ENCODE data around the gene PPAT. TPM values are rescaled to one million over a fixed set of nuclear protein-coding genes. Genes with fewer than 3 reads are reported as not detected.

Gene PPAT
- total and polyA plus RNA-seq, 4 donors, result 3.7 to 11.0 (median 5.7) TPM

DNA sequence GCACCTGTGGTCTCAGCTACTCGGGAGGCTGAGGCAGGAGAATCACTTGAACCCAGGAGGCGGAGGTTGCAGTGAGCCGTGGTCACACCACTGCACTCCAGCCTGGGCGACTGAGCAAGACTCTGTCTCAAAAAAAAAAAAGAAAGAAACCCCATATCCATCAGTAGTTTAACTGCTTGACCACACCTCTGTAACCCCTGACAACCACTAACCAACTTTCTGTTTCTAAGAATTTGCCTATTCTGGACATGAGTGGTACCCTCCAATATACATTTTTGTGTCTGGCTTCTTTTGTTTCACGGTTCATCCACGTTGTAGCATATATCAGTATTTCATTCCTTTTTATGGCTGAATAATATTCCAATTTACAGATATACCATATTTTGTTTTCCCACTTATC is 9.1 kb downstream of the PPAT start:
- no peaks in the 10 kb centered on the region for H3K9me3 ChIP-seq (ENCODE audit: control insufficient read depth in 4 of 4, low read length in 3 of 4)
- no peaks in the 10 kb centered on the region for H3K27me3 ChIP-seq (ENCODE audit: control insufficient read depth in 4 of 4, insufficient read depth in 4 of 4, low read length in 3 of 4)
- WGBS, result 95% methylated on average over 6 of the region's 6 CpGs
- H3K36me3 ChIP-seq (ENCODE audit: control insufficient read depth in 4 of 4, insufficient read depth in 3 of 4, low read depth in 1 of 4, low read length in 3 of 4), result no peaks in the 10 kb centered on the region
- no peaks in the 10 kb centered on the region for H3K4me1 ChIP-seq (ENCODE audit: control insufficient read depth in 4 of 4, insufficient read depth in 4 of 4, low read length in 3 of 4)
- H3K9ac ChIP-seq (ENCODE audit: low read depth in 1 of 2, low read length in 2 of 2), result no peak overlapping the region
- H3K27ac ChIP-seq (ENCODE audit: low read depth in 1 of 2, low read length in 2 of 2), result no peak overlapping the region
- DNase-seq (ENCODE audit: low spot score), result no peak
- no peak overlapping the region for H3K4me3 ChIP-seq (ENCODE audit: low read depth in 1 of 3, low read length in 3 of 3)
- TF ChIP-seq NR2F2 (IDR thresholded peaks at IDR 0.05), result no peak
- TF ChIP-seq YY1 (IDR thresholded peaks at IDR 0.05), result no peak
- TF ChIP-seq RXRA (IDR thresholded peaks at IDR 0.05), result no peak
- TF ChIP-seq, protein P1, sequence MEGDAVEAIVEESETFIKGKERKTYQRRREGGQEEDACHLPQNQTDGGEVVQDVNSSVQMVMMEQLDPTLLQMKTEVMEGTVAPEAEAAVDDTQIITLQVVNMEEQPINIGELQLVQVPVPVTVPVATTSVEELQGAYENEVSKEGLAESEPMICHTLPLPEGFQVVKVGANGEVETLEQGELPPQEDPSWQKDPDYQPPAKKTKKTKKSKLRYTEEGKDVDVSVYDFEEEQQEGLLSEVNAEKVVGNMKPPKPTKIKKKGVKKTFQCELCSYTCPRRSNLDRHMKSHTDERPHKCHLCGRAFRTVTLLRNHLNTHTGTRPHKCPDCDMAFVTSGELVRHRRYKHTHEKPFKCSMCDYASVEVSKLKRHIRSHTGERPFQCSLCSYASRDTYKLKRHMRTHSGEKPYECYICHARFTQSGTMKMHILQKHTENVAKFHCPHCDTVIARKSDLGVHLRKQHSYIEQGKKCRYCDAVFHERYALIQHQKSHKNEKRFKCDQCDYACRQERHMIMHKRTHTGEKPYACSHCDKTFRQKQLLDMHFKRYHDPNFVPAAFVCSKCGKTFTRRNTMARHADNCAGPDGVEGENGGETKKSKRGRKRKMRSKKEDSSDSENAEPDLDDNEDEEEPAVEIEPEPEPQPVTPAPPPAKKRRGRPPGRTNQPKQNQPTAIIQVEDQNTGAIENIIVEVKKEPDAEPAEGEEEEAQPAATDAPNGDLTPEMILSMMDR (IDR thresholded peaks at IDR 0.05; ENCODE audit: low read depth, low read length, missing input control), result no peak
- TF ChIP-seq SP1 (IDR thresholded peaks at IDR 0.05), result no peak
- no peak for TF ChIP-seq EGR1 (IDR thresholded peaks at IDR 0.05; ENCODE audit: low read depth in 2 of 2)
- no peak for TF ChIP-seq JUND (IDR thresholded peaks at IDR 0.05)
- no peak for TF ChIP-seq FOXA1 (IDR thresholded peaks at IDR 0.05)
- TF ChIP-seq, protein P2, sequence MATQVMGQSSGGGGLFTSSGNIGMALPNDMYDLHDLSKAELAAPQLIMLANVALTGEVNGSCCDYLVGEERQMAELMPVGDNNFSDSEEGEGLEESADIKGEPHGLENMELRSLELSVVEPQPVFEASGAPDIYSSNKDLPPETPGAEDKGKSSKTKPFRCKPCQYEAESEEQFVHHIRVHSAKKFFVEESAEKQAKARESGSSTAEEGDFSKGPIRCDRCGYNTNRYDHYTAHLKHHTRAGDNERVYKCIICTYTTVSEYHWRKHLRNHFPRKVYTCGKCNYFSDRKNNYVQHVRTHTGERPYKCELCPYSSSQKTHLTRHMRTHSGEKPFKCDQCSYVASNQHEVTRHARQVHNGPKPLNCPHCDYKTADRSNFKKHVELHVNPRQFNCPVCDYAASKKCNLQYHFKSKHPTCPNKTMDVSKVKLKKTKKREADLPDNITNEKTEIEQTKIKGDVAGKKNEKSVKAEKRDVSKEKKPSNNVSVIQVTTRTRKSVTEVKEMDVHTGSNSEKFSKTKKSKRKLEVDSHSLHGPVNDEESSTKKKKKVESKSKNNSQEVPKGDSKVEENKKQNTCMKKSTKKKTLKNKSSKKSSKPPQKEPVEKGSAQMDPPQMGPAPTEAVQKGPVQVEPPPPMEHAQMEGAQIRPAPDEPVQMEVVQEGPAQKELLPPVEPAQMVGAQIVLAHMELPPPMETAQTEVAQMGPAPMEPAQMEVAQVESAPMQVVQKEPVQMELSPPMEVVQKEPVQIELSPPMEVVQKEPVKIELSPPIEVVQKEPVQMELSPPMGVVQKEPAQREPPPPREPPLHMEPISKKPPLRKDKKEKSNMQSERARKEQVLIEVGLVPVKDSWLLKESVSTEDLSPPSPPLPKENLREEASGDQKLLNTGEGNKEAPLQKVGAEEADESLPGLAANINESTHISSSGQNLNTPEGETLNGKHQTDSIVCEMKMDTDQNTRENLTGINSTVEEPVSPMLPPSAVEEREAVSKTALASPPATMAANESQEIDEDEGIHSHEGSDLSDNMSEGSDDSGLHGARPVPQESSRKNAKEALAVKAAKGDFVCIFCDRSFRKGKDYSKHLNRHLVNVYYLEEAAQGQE (IDR thresholded peaks at IDR 0.05), result no peak
- no peak for TF ChIP-seq GABPA (IDR thresholded peaks at IDR 0.05 in 1 of 2, conservative IDR thresholded peaks at IDR 0.05 in 1 of 2)
- TF ChIP-seq, protein P3, sequence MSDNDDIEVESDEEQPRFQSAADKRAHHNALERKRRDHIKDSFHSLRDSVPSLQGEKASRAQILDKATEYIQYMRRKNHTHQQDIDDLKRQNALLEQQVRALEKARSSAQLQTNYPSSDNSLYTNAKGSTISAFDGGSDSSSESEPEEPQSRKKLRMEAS (IDR thresholded peaks at IDR 0.05), result no peak
- no peak for TF ChIP-seq TAF1 (conservative IDR thresholded peaks at IDR 0.05)

DNA sequence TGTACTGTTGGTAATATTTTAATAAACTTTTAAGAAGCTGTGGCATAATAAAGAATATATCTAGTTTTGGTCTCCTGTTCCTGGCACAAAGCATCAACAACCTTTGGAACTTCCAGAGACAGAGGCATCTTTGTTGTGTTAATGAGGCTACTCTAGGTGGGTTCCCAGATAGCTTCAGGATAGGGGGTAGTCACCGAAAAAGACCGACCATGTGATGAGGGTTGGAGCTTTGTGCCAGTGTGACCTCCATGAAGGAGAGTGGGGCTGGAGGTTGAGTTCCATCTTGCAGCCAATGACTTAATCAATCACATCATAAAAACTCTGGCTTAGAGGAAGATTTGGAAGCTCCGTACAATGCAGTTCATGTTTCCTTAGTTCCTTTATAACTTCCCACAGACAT is 9.9 kb downstream of the PPAT start:
- Histone ChIP-seq H3K4me3 (ENCODE audit: low read depth in 1 of 3, low read length in 3 of 3) (no peak overlapping the region), H3K27ac (ENCODE audit: low read depth in 1 of 2, low read length in 2 of 2) (no peak overlapping the region), H3K36me3 (ENCODE audit: control insufficient read depth in 4 of 4, insufficient read depth in 3 of 4, low read depth in 1 of 4, low read length in 3 of 4) (no peaks in the 10 kb centered on the region), H3K4me1 (ENCODE audit: control insufficient read depth in 4 of 4, insufficient read depth in 4 of 4, low read length in 3 of 4) (no peaks in the 10 kb centered on the region), H3K9me3 (ENCODE audit: control insufficient read depth in 4 of 4, low read length in 3 of 4) (no peaks in the 10 kb centered on the region), H3K9ac (ENCODE audit: low read depth in 1 of 2, low read length in 2 of 2) (no peak overlapping the region), H3K27me3 (ENCODE audit: control insufficient read depth in 4 of 4, insufficient read depth in 4 of 4, low read length in 3 of 4) (no peaks in the 10 kb centered on the region)
- DNase-seq (ENCODE audit: low spot score), result no peak
- WGBS, result 93% methylated on average over 3 of the region's 3 CpGs
- TF ChIP-seq YY1 (IDR thresholded peaks at IDR 0.05) (no peak), TAF1 (conservative IDR thresholded peaks at IDR 0.05) (no peak), JUND (IDR thresholded peaks at IDR 0.05) (no peak), NR2F2 (IDR thresholded peaks at IDR 0.05) (no peak), FOXA1 (IDR thresholded peaks at IDR 0.05) (no peak), HNF4G (IDR thresholded peaks at IDR 0.05) (no peak), FOXA2 (IDR thresholded peaks at IDR 0.05) (no peak)
- TF ChIP-seq, protein P3 (IDR thresholded peaks at IDR 0.05), result no peak
- TF ChIP-seq, protein P4, sequence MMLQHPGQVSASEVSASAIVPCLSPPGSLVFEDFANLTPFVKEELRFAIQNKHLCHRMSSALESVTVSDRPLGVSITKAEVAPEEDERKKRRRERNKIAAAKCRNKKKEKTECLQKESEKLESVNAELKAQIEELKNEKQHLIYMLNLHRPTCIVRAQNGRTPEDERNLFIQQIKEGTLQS (IDR thresholded peaks at IDR 0.05), result no peak
- TF ChIP-seq, protein P2 (IDR thresholded peaks at IDR 0.05), result no peak
